Measurements from ENCODE around the gene TEAD1. TPM values are rescaled to one million over a fixed set of nuclear protein-coding genes. Genes with fewer than 3 reads are reported as not detected.

Gene TEAD1
- total RNA-seq, 6 experiments from 2014 or later = 28.3 to 41.5 (median 32.2) TPM

DNA sequence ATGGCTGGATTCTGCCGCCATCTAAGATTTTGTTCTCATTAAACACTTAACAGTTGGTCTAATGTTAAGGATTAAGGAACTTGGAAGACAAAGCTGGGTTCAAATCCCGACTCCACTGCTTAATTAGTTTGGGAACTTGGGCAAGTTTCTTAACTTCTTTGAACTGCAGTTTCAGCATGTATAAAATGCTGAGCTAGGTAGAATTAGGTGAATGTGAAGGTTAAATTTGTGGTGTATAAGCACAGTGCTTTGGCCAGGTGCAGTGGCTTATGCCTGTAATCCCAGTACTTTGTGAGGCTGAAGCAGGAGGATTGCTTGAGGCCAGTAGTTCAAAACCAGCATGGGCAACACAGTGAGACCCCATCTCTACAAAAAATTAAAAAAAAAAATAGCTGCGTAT, 174.2 kb downstream of the TEAD1 start:
- Histone ChIP-seq H3K27me3 (no peaks in the 10 kb centered on the region), H3K9me3 (no peaks in the 10 kb centered on the region), H3K27ac (no peak overlapping the region), H3K4me1 (peaks cover 0 to 30% (median 10%) of the 10 kb centered on the region in 4 donors), H3K36me3 (no peaks in the 10 kb centered on the region), H3K4me3 (no peak overlapping the region)
- intact Hi-C loops (cut with DNase I) = no loop called here
- no peak for DNase-seq
- TF ChIP-seq POLR2A (IDR thresholded peaks at IDR 0.05) = no peak
- TF ChIP-seq, protein P1, sequence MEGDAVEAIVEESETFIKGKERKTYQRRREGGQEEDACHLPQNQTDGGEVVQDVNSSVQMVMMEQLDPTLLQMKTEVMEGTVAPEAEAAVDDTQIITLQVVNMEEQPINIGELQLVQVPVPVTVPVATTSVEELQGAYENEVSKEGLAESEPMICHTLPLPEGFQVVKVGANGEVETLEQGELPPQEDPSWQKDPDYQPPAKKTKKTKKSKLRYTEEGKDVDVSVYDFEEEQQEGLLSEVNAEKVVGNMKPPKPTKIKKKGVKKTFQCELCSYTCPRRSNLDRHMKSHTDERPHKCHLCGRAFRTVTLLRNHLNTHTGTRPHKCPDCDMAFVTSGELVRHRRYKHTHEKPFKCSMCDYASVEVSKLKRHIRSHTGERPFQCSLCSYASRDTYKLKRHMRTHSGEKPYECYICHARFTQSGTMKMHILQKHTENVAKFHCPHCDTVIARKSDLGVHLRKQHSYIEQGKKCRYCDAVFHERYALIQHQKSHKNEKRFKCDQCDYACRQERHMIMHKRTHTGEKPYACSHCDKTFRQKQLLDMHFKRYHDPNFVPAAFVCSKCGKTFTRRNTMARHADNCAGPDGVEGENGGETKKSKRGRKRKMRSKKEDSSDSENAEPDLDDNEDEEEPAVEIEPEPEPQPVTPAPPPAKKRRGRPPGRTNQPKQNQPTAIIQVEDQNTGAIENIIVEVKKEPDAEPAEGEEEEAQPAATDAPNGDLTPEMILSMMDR (IDR thresholded peaks at IDR 0.05) = no peak
- 77% methylated on average over 3 of the region's 3 CpGs for WGBS (ENCODE audit: insufficient coverage, low coverage, low lambda C conversion rate, missing lambda C conversion rate)
- ATAC-seq = no peak

GRCh38 chr11:12853325-12853651, 179.1 kb downstream of the TEAD1 start:
- ATAC-seq = no peak
- intact Hi-C loops (cut with DNase I) = no loop called here
- peak overlapping the region in 2 of 3 donors; percentile 76 to 96 for H3K27ac ChIP-seq

GRCh38 chr11:12853652-12854296, 179.6 kb downstream of the TEAD1 start:
- H3K9me3 ChIP-seq = no peaks in the 10 kb centered on the region
- H3K36me3 ChIP-seq = no peaks in the 10 kb centered on the region
- TF ChIP-seq, protein P1 (IDR thresholded peaks at IDR 0.05) = no peak
- TF ChIP-seq POLR2A (IDR thresholded peaks at IDR 0.05) = peak; percentile 17
- H3K27ac ChIP-seq = peak overlapping the region; percentile 30 to 96 (median 76)
- no peak overlapping the region for H3K4me3 ChIP-seq
- H3K4me1 ChIP-seq = peaks cover 0 to 43% (median 17%) of the 10 kb centered on the region in 4 donors
- peak; percentile 74 to 85 (median 78) for ATAC-seq
- no peaks in the 10 kb centered on the region for H3K27me3 ChIP-seq
- intact Hi-C loops (cut with DNase I) = no loop called here
- peak in 1 of 3 donors; percentile 74 for DNase-seq
- 16% methylated on average over 7 of the region's 7 CpGs for WGBS (ENCODE audit: insufficient coverage, low coverage, low lambda C conversion rate, missing lambda C conversion rate)

More at GRCh38 chr11:12853325-12853651, 179.1 kb downstream of the TEAD1 start:
- Histone ChIP-seq H3K36me3 (no peaks in the 10 kb centered on the region), H3K9me3 (no peaks in the 10 kb centered on the region), H3K4me3 (no peak overlapping the region), H3K27me3 (no peaks in the 10 kb centered on the region), H3K4me1 (peaks cover 0 to 43% (median 17%) of the 10 kb centered on the region in 4 donors)
- no peak for DNase-seq
- 0% methylated on average over 1 of the region's 1 CpG for WGBS (ENCODE audit: insufficient coverage, low coverage, low lambda C conversion rate, missing lambda C conversion rate)
- TF ChIP-seq, protein P1 (IDR thresholded peaks at IDR 0.05) = no peak
- no peak for TF ChIP-seq POLR2A (IDR thresholded peaks at IDR 0.05)

- WGBS (ENCODE audit: insufficient coverage, low coverage, low lambda C conversion rate, missing lambda C conversion rate) = 70% methylated on average over 2 of the region's 3 CpGs
- intact Hi-C loops (cut with DNase I) = no loop called here
- no peak overlapping the region for H3K4me3 ChIP-seq
- peaks cover 0 to 43% (median 17%) of the 10 kb centered on the region in 4 donors for H3K4me1 ChIP-seq
- no peak for DNase-seq
- peak in 1 of 4 donors; percentile 22 for ATAC-seq
- H3K36me3 ChIP-seq = no peaks in the 10 kb centered on the region
- H3K27me3 ChIP-seq = no peaks in the 10 kb centered on the region
- no peak for TF ChIP-seq POLR2A (IDR thresholded peaks at IDR 0.05)
- TF ChIP-seq, protein P1 (IDR thresholded peaks at IDR 0.05) = no peak
- H3K9me3 ChIP-seq = no peaks in the 10 kb centered on the region
- H3K27ac ChIP-seq = peak overlapping the region; percentile 30 to 96 (median 76)
Observed at GRCh38 chr11:12854297-12854661, 180.1 kb downstream of the TEAD1 start.
